Keratinocyte (primary cell): ENCODE data around the gene INPP4B. TPM values are rescaled to one million over a fixed set of nuclear protein-coding genes. Genes with fewer than 3 reads are reported as not detected.

Source experiments
- DNase-seq: peaks from one replicate; pipeline ENCODE4 v3.0.0-alpha.2; 2011; ENCODE audit warnings: low read depth, missing footprints, low spot score
- FAIRE-seq: peaks from 2 replicates; lab custom pipeline; 2011; peaks lifted over from hg19 to GRCh38; lab: Jason Lieb, UNC
- H2AFZ ChIP-seq: 2 replicates; pipeline ENCODE4 v1.6.0; 2012; ENCODE audit warnings: low read length, control low read depth, inconsistent platforms; ENCODE audit not compliant: control insufficient read depth
- H3K27ac ChIP-seq: 2 replicates; pipeline ENCODE4 v1.5.1; 2011; ENCODE audit warnings: low read length; ENCODE audit not compliant: control insufficient read depth, insufficient read depth
- H3K27me3 ChIP-seq: 3 replicates; pipeline ENCODE4 v1.6.0; 2011; ENCODE audit warnings: low read length; ENCODE audit not compliant: control insufficient read depth, insufficient read depth; ENCODE audit errors: extremely low read depth
- H3K36me3 ChIP-seq, 2 experiments: 2 replicates in 1 of 2; 3 replicates in 1 of 2; pipeline ENCODE4 v1.5.1; 2011; ENCODE audit warnings: low read length in 2 of 2, mild to moderate bottlenecking in 1 of 2; ENCODE audit not compliant: control insufficient read depth in 2 of 2, insufficient read depth in 2 of 2; ENCODE audit errors: extremely low read depth in 1 of 2
- H3K4me1 ChIP-seq: 3 replicates; pipeline ENCODE4 v1.5.1; 2011; ENCODE audit warnings: low read length; ENCODE audit not compliant: control insufficient read depth, insufficient read depth; ENCODE audit errors: extremely low read depth
- H3K4me2 ChIP-seq: 3 replicates; pipeline ENCODE4 v1.6.0; 2011; ENCODE audit warnings: low read depth, low read length; ENCODE audit not compliant: control insufficient read depth, insufficient read depth; ENCODE audit errors: extremely low read depth
- H3K4me3 ChIP-seq, 3 experiments: fragments of 200-600 bp in 1 of 3; sonication (generic) in 1 of 3; 2 replicates in 2 of 3; 3 replicates in 1 of 3; pipeline ENCODE4 v1.5.1; 2011 to 2016; ENCODE audit warnings: low read length in 3 of 3, mild to moderate bottlenecking in 3 of 3, control low read depth in 2 of 3, inconsistent platforms in 1 of 3, low read depth in 1 of 3, mixed read lengths in 1 of 3, mixed run types in 1 of 3, moderate library complexity in 1 of 3; ENCODE audit not compliant: control insufficient read depth in 2 of 3, insufficient read depth in 2 of 3; ENCODE audit errors: extremely low read depth in 1 of 3
- H3K79me2 ChIP-seq: 2 replicates; pipeline ENCODE4 v1.6.0; 2012; ENCODE audit warnings: low read length; ENCODE audit not compliant: control insufficient read depth, insufficient read depth
- H3K9ac ChIP-seq: 3 replicates; pipeline ENCODE4 v1.6.0; 2011; ENCODE audit warnings: low read length; ENCODE audit not compliant: control insufficient read depth, insufficient read depth; ENCODE audit errors: extremely low read depth
- H3K9me1 ChIP-seq: 3 replicates; pipeline ENCODE4 v1.6.0; 2011; ENCODE audit warnings: low read length; ENCODE audit not compliant: control insufficient read depth, insufficient read depth; ENCODE audit errors: extremely low read depth
- H3K9me3 ChIP-seq: 2 replicates; pipeline ENCODE4 v1.5.1; 2012; ENCODE audit warnings: low read depth, low read length; ENCODE audit not compliant: control insufficient read depth
- H4K20me1 ChIP-seq: 3 replicates; pipeline ENCODE4 v1.6.0; 2011; ENCODE audit warnings: low read length; ENCODE audit not compliant: control insufficient read depth, insufficient read depth; ENCODE audit errors: extremely low read depth
- EZH2 ChIP-seq: IDR thresholded peaks from one replicate; pipeline ENCODE4 v1.6.1; 2012; ENCODE audit warnings: inconsistent platforms, mild to moderate bottlenecking, low read length, moderate library complexity
- dilution Hi-C: fragments of 300-500 bp; cut with MboI; formaldehyde crosslinking; loops from one replicate; pipeline ENCODE4 v1.7.0; 2020; ENCODE audit warnings: low sequenced_read_pairs; ENCODE audit not compliant: extremely low pct_ligation_motif_present
- polyA plus RNA-seq, 5 experiments: library from polyadenylated mRNA; depleted of rRNA in 3 of 5; stranded (reverse) in 3 of 5; stranded (forward) in 1 of 5; unstranded in 1 of 5; fragments of >200 nt; gene quantifications; 1 replicate in 1 of 5; 2 replicates in 3 of 5; 3 replicates in 1 of 5; pipeline versions ENCODE4 v1.2.1 to v1.2.3, GENCODE V29; 2011 to 2012; ENCODE audit warnings: missing spikeins in 2 of 5, low read depth in 1 of 5, low replicate concordance in 1 of 5
- TF ChIP-seq, protein P1 (sequence below), 3 experiments: IDR thresholded peaks in 1 of 3; conservative IDR thresholded peaks in 1 of 3; optimal IDR thresholded peaks in 1 of 3; 2 replicates in 2 of 3; 3 replicates in 1 of 3; pipeline versions ENCODE3 to v1.5.1; 2011; ENCODE audit warnings: low read length in 3 of 3, mild to moderate bottlenecking in 3 of 3, moderate library complexity in 2 of 3, control low read depth in 1 of 3, inconsistent platforms in 1 of 3; ENCODE audit not compliant: insufficient read depth in 2 of 3; ENCODE audit errors: extremely low read depth in 1 of 3

The INPP4B gene
- polyA plus RNA-seq, 1 donor (not counting 4 experiments of a cell fraction or from before 2014, with no cell fraction given) = 50.2 TPM

DNA sequence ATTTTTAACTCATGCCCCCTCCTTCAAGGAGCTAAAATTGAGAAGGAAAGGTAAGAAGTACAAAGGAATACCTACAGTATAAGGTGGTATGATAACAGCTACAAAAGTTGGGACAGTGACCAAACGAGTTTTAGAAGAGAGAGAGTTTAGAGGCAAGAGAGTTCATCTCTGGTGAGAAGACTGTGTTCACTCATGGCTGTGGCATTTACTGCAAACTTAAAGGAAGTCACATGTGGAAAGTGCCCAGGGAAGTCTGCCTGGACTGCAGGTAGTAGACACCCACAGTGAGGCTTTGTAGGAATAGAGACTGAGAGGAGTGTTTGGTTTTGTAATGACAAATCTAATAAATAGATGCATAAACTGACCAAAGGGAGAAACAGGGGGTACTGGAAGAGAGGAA, 716.2 kb downstream of the INPP4B start:
- Histone ChIP-seq H3K9me1 (no peaks in the 10 kb centered on the region), H3K27me3 (no peaks in the 10 kb centered on the region), H3K27ac (no peak overlapping the region), H2AFZ (no peak overlapping the region), H3K4me3 (no peak overlapping the region), H4K20me1 (no peaks in the 10 kb centered on the region), H3K36me3 (peaks cover 4 to 6% of the 10 kb centered on the region in 2 experiments), H3K4me1 (no peaks in the 10 kb centered on the region), H3K4me2 (no peak overlapping the region), H3K79me2 (no peaks in the 10 kb centered on the region), H3K9me3 (no peaks in the 10 kb centered on the region), H3K9ac (no peak overlapping the region)
- dilution Hi-C loops = no loop called here
- DNase-seq = no peak
- TF ChIP-seq EZH2 = no peak
- TF ChIP-seq, protein P1, sequence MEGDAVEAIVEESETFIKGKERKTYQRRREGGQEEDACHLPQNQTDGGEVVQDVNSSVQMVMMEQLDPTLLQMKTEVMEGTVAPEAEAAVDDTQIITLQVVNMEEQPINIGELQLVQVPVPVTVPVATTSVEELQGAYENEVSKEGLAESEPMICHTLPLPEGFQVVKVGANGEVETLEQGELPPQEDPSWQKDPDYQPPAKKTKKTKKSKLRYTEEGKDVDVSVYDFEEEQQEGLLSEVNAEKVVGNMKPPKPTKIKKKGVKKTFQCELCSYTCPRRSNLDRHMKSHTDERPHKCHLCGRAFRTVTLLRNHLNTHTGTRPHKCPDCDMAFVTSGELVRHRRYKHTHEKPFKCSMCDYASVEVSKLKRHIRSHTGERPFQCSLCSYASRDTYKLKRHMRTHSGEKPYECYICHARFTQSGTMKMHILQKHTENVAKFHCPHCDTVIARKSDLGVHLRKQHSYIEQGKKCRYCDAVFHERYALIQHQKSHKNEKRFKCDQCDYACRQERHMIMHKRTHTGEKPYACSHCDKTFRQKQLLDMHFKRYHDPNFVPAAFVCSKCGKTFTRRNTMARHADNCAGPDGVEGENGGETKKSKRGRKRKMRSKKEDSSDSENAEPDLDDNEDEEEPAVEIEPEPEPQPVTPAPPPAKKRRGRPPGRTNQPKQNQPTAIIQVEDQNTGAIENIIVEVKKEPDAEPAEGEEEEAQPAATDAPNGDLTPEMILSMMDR (optimal IDR thresholded peaks at IDR 0.05 in 1 of 3, IDR thresholded peaks at IDR 0.05 in 1 of 3, conservative IDR thresholded peaks at IDR 0.05 in 1 of 3; ENCODE audit: extremely low read depth in 1 of 3, insufficient read depth in 2 of 3, low read length in 3 of 3) = no peak
- peak; percentile 46 for FAIRE-seq

DNA sequence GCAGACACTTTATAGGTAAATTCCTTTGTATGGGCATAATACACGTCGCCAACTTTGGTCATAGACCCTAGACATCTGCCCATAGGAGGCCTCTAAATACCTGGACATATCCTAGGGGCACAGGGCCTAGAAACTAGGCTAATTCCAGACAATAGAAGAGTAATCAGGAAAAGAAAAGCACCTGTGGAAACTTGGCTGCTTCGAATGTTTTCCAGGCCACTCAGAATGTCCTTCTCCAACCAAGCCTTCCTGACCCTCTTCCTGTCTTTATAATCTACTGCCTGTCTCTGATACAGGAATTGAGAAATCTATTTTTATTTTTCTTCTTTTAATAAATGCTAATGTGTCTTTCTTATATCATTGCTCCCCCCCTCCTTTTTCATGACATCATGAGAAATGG, 716.6 kb downstream of the INPP4B start:
- Histone ChIP-seq H3K4me3 (no peak overlapping the region), H3K4me1 (no peaks in the 10 kb centered on the region), H2AFZ (no peak overlapping the region), H4K20me1 (no peaks in the 10 kb centered on the region), H3K9me1 (no peaks in the 10 kb centered on the region), H3K9ac (no peak overlapping the region), H3K36me3 (peaks cover 5 to 8% of the 10 kb centered on the region in 2 experiments), H3K9me3 (no peaks in the 10 kb centered on the region), H3K4me2 (no peak overlapping the region), H3K27ac (no peak overlapping the region), H3K79me2 (peaks cover 1% of the 10 kb centered on the region), H3K27me3 (no peaks in the 10 kb centered on the region)
- no peak for TF ChIP-seq EZH2
- TF ChIP-seq, protein P1 (optimal IDR thresholded peaks at IDR 0.05 in 1 of 3, IDR thresholded peaks at IDR 0.05 in 1 of 3, conservative IDR thresholded peaks at IDR 0.05 in 1 of 3; ENCODE audit: extremely low read depth in 1 of 3, insufficient read depth in 2 of 3, low read length in 3 of 3) = no peak
- FAIRE-seq = no peak
- dilution Hi-C loops = no loop called here
- no peak for DNase-seq
